Measurements from ENCODE around the gene CENPF.

DNA sequence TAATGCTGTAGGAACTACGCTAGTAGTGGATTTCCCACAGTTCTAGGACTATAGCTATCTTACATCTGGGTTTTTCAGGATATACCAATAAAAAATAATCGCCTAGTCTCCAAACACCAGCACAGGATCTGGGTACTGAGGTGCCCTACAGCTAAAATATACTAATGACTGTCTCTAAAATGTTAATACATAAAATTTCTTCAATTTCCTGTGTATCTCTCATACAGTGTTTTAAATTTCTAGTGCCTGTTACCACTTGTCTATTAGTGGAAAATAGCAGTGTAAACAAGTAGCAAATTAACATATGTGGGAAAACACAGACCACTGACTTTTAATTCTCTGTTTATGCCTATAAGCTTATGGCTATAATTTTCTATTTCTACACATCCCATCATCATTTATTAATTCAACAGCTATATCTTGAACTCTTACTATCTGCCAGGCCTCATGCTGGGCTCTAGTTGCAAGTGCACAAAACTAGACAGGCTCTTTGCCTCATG lies 35.5 kb upstream of the CENPF start:
- TF ChIP-seq, protein P1, sequence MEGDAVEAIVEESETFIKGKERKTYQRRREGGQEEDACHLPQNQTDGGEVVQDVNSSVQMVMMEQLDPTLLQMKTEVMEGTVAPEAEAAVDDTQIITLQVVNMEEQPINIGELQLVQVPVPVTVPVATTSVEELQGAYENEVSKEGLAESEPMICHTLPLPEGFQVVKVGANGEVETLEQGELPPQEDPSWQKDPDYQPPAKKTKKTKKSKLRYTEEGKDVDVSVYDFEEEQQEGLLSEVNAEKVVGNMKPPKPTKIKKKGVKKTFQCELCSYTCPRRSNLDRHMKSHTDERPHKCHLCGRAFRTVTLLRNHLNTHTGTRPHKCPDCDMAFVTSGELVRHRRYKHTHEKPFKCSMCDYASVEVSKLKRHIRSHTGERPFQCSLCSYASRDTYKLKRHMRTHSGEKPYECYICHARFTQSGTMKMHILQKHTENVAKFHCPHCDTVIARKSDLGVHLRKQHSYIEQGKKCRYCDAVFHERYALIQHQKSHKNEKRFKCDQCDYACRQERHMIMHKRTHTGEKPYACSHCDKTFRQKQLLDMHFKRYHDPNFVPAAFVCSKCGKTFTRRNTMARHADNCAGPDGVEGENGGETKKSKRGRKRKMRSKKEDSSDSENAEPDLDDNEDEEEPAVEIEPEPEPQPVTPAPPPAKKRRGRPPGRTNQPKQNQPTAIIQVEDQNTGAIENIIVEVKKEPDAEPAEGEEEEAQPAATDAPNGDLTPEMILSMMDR (IDR thresholded peaks at IDR 0.05): no peak
- no peak for TF ChIP-seq EZH2 (IDR thresholded peaks at IDR 0.05)
- no peak for TF ChIP-seq EZH2phosphoT487 (IDR thresholded peaks at IDR 0.05)
